H1 (cell line): ENCODE data around the gene NRROS. TPM values are rescaled to one million over a fixed set of nuclear protein-coding genes. Genes with fewer than 3 reads are reported as not detected.
A peak's percentile ranks its signal among the peaks of the same experiment; 100 is the strongest.

ENCODE experiments used
- CTCF ChIA-PET: fragments of 300-600 bp; sonication (Branson Sonifier 250); formaldehyde crosslinking; loops from one replicate; lab custom pipeline; 2021; ENCODE audit not compliant: partially characterized antibody; lab: Charles Lee
- POLR2A ChIA-PET: fragments of 300-600 bp; sonication (Branson Sonifier 250); formaldehyde crosslinking; loops from one replicate; lab custom pipeline; 2021; ENCODE audit warnings: inconsistent platforms; ENCODE audit not compliant: partially characterized antibody; lab: Charles Lee
- DNase-seq, 2 experiments: peaks; one replicate each; pipeline versions ENCODE4 v3.0.0 to v3.0.0-alpha.2; 2010 to 2022; ENCODE audit warnings: low spot score in 2 of 2, low read depth in 1 of 2, mixed read lengths in 1 of 2
- FAIRE-seq: peaks from 2 replicates; lab custom pipeline; 2011; peaks lifted over from hg19 to GRCh38; lab: Jason Lieb, UNC
- H2AFZ ChIP-seq: 2 replicates; pipeline ENCODE4 v1.8.1; 2012; ENCODE audit warnings: low read length, inconsistent platforms
- H2AK5ac ChIP-seq: 2 replicates; pipeline ENCODE4 v1.6.1; 2013; ENCODE audit warnings: low read depth, low read length
- H2BK120ac ChIP-seq: replicated peaks from 2 replicates; pipeline ENCODE3; 2013; ENCODE audit warnings: low read depth, low read length, inconsistent platforms
- H2BK12ac ChIP-seq: 2 replicates; pipeline ENCODE4 v1.6.1; 2013; ENCODE audit warnings: low read depth, low read length
- H2BK15ac ChIP-seq: 2 replicates; pipeline ENCODE4 v1.6.1; 2013; ENCODE audit warnings: low read length
- H2BK20ac ChIP-seq: 2 replicates; pipeline ENCODE4 v1.6.1; 2013; ENCODE audit warnings: low read length
- H2BK5ac ChIP-seq: 2 replicates; pipeline ENCODE4 v1.6.1; 2013; ENCODE audit warnings: low read depth, low read length
- H3K14ac ChIP-seq: 2 replicates; pipeline ENCODE4 v1.6.1; 2013; ENCODE audit warnings: inconsistent platforms; ENCODE audit not compliant: insufficient read length
- H3K18ac ChIP-seq: 2 replicates; pipeline ENCODE4 v1.6.1; 2013; ENCODE audit warnings: low read length; ENCODE audit errors: extremely low read depth
- H3K23ac ChIP-seq: 2 replicates; pipeline ENCODE4 v1.6.1; 2013; ENCODE audit warnings: inconsistent platforms; ENCODE audit not compliant: insufficient read length
- H3K23me2 ChIP-seq: 2 replicates; pipeline ENCODE4 v1.6.1; 2013; ENCODE audit warnings: low read depth, low read length
- H3K27ac ChIP-seq: 2 replicates; pipeline ENCODE4 v1.6.1; 2011; ENCODE audit warnings: low read depth, low read length, inconsistent platforms
- H3K27me3 ChIP-seq, 4 experiments: replicated peaks in 1 of 4; 1 replicate in 1 of 4; 2 replicates in 3 of 4; pipeline versions ENCODE4 v1.6.1 to v1.8.1; 2011 to 2013; ENCODE audit warnings: low read length in 3 of 4, mild to moderate bottlenecking in 3 of 4, inconsistent platforms in 2 of 4, mixed read lengths in 2 of 4, moderate library complexity in 1 of 4; ENCODE audit not compliant: control insufficient read depth in 3 of 4, insufficient read depth in 3 of 4; ENCODE audit errors: extremely low read depth in 1 of 4
- H3K36me3 ChIP-seq, 4 experiments: 2 replicates each; pipeline versions ENCODE4 v1.6.1 to v1.8.1; 2011 to 2013; ENCODE audit warnings: mild to moderate bottlenecking in 4 of 4, low read length in 3 of 4, moderate library complexity in 2 of 4, control low read depth in 1 of 4, inconsistent platforms in 1 of 4; ENCODE audit not compliant: insufficient read depth in 4 of 4, control insufficient read depth in 2 of 4
- H3K4ac ChIP-seq: replicated peaks from 2 replicates; pipeline ENCODE3; 2013; ENCODE audit warnings: low read length, low read depth, mixed read lengths, inconsistent platforms; ENCODE audit not compliant: insufficient read length
- H3K4me1 ChIP-seq, 4 experiments: replicated peaks in 1 of 4; 1 replicate in 1 of 4; 2 replicates in 3 of 4; pipeline versions ENCODE4 v1.6.1 to v1.8.1; 2011 to 2013; ENCODE audit warnings: low read length in 3 of 4, inconsistent platforms in 2 of 4, mixed read lengths in 1 of 4; ENCODE audit not compliant: insufficient read depth in 4 of 4, control insufficient read depth in 3 of 4
- H3K4me2 ChIP-seq, 2 experiments: 2 replicates each; pipeline versions ENCODE4 v1.6.1 to v1.8.1; 2011 to 2013; ENCODE audit warnings: low read depth in 2 of 2, low read length in 2 of 2, control low read depth in 1 of 2, inconsistent platforms in 1 of 2, mild to moderate bottlenecking in 1 of 2; ENCODE audit not compliant: insufficient read depth in 1 of 2
- H3K4me3 ChIP-seq, 4 experiments: fragments of 200-600, 300-600 bp in 1 of 4; sonication (generic), shearing (Covaris generic), sonication (Bioruptor Twin) in 1 of 4; 2 replicates each; pipeline versions ENCODE4 v1.5.1 to v1.8.1; 2011 to 2016; ENCODE audit warnings: low read length in 4 of 4, low read depth in 3 of 4, control low read depth in 2 of 4, inconsistent platforms in 2 of 4, mild to moderate bottlenecking in 2 of 4, mixed read lengths in 1 of 4, moderate library complexity in 1 of 4; ENCODE audit not compliant: insufficient read depth in 2 of 4; ENCODE audit errors: extremely low read depth in 1 of 4
- H3K56ac ChIP-seq: replicated peaks from 2 replicates; pipeline ENCODE3; 2013; ENCODE audit warnings: low read depth, mild to moderate bottlenecking, mixed read lengths, low read length, inconsistent platforms; ENCODE audit not compliant: insufficient read length
- H3K79me1 ChIP-seq: 2 replicates; pipeline ENCODE4 v1.6.1; 2013; ENCODE audit warnings: low read depth, low read length, control low read depth
- H3K79me2 ChIP-seq, 2 experiments: 2 replicates each; pipeline versions ENCODE4 v1.6.1 to v1.8.1; 2012 to 2013; ENCODE audit warnings: low read length in 2 of 2, mild to moderate bottlenecking in 2 of 2, inconsistent platforms in 1 of 2; ENCODE audit not compliant: insufficient read depth in 2 of 2, control insufficient read depth in 1 of 2
- H3K9ac ChIP-seq, 4 experiments: replicated peaks in 1 of 4; 1 replicate in 1 of 4; 2 replicates in 3 of 4; pipeline versions ENCODE4 v1.6.1 to v1.8.1; 2011 to 2013; ENCODE audit warnings: low read depth in 3 of 4, low read length in 3 of 4, control low read depth in 2 of 4, mild to moderate bottlenecking in 2 of 4, moderate library complexity in 2 of 4, inconsistent platforms in 1 of 4; ENCODE audit errors: extremely low read depth in 1 of 4
- H3K9me3 ChIP-seq, 2 experiments: 2 replicates each; pipeline versions ENCODE4 v1.6.1 to v1.8.1; 2012 to 2013; ENCODE audit warnings: mild to moderate bottlenecking in 2 of 2, moderate library complexity in 2 of 2, control low read depth in 1 of 2, inconsistent platforms in 1 of 2, low read depth in 1 of 2, low read length in 1 of 2, mixed read lengths in 1 of 2; ENCODE audit not compliant: insufficient read depth in 2 of 2
- H4K20me1 ChIP-seq, 2 experiments: replicated peaks in 1 of 2; 2 replicates each; pipeline versions ENCODE3 to v1.8.1; 2011 to 2013; ENCODE audit warnings: inconsistent platforms in 2 of 2, low read length in 2 of 2, mild to moderate bottlenecking in 1 of 2; ENCODE audit not compliant: insufficient read depth in 2 of 2, control insufficient read depth in 1 of 2
- H4K5ac ChIP-seq: 2 replicates; pipeline ENCODE4 v1.6.1; 2013; ENCODE audit warnings: low read length, low read depth, mixed read lengths, inconsistent platforms; ENCODE audit not compliant: insufficient read length
- H4K8ac ChIP-seq: 2 replicates; pipeline ENCODE4 v1.8.0; 2013; ENCODE audit warnings: mild to moderate bottlenecking, moderate library complexity, low read length, inconsistent platforms; ENCODE audit not compliant: insufficient read depth; ENCODE audit errors: extremely low read depth
- H4K91ac ChIP-seq: replicated peaks from 2 replicates; pipeline ENCODE3; 2013; ENCODE audit warnings: low read length, mixed read lengths, inconsistent platforms; ENCODE audit not compliant: insufficient read length
- ASH2L ChIP-seq: fragments of 200-600, 300-600 bp; sonication (generic); IDR thresholded peaks from one replicate; pipeline ENCODE4 v1.7.1; 2017; ENCODE audit warnings: low read length
- CEBPB ChIP-seq: IDR thresholded peaks from 2 replicates; pipeline ENCODE4 v1.6.1; 2012; ENCODE audit warnings: low read depth, low read length
- CHD2 ChIP-seq: IDR thresholded peaks from 2 replicates; pipeline ENCODE4 v1.6.1; 2012; ENCODE audit warnings: low read length, improper control_type of control experiment
- CREB1 ChIP-seq: IDR thresholded peaks from 2 replicates; pipeline ENCODE4 v1.6.1; 2012; ENCODE audit warnings: inconsistent platforms
- CTBP2 ChIP-seq: IDR thresholded peaks from 2 replicates; pipeline ENCODE4 v1.7.0; 2011; ENCODE audit warnings: borderline replicate concordance, mild to moderate bottlenecking, moderate library complexity, mixed read lengths, low read length; ENCODE audit not compliant: insufficient read depth, insufficient read length
- E2F6 ChIP-seq: IDR thresholded peaks from 2 replicates; pipeline ENCODE4 v1.6.1; 2012; ENCODE audit warnings: inconsistent platforms
- GTF2F1 ChIP-seq: IDR thresholded peaks from 2 replicates; pipeline ENCODE4 v1.6.1; 2012; ENCODE audit warnings: low read depth, low read length, improper control_type of control experiment, borderline replicate concordance
- KDM4A ChIP-seq: IDR thresholded peaks from one replicate; pipeline ENCODE4 v1.7.1; 2012; ENCODE audit warnings: low read depth, mild to moderate bottlenecking, moderate library complexity, low read length, inconsistent platforms; ENCODE audit not compliant: severe bottlenecking
- MAFK ChIP-seq: IDR thresholded peaks from 2 replicates; pipeline ENCODE4 v1.6.1; 2012; ENCODE audit warnings: low read depth, mild to moderate bottlenecking, improper control_type of control experiment, low read length
- SIX5 ChIP-seq: IDR thresholded peaks from 2 replicates; pipeline ENCODE4 v1.6.1; 2011; ENCODE audit warnings: mild to moderate bottlenecking, low read depth, low read length
- TCF12 ChIP-seq: IDR thresholded peaks from 2 replicates; pipeline ENCODE4 v1.6.1; 2011; ENCODE audit warnings: low read depth, mild to moderate bottlenecking, low read length
- WGBS, 2 experiments: shearing (Covaris generic) in 1 of 2; methylation state at CpG; one replicate each; pipeline versions ENCODE4 v1.1.6 to v1.1.7; 2013 to 2015; ENCODE audit warnings: low lambda C conversion rate in 2 of 2, mixed read lengths in 2 of 2, inconsistent platforms in 1 of 2, low coverage in 1 of 2, missing lambda C conversion rate in 1 of 2; ENCODE audit not compliant: insufficient replicate concordance in 2 of 2, insufficient coverage in 1 of 2, insufficient read length in 1 of 2; ENCODE audit errors: extremely low coverage in 1 of 2, missing lambda C conversion rate in 1 of 2; 5-methylcytosine and 5-hydroxymethylcytosine counted together
- polyA plus RNA-seq, 7 experiments: library from polyadenylated mRNA; depleted of rRNA in 3 of 7; stranded (reverse) in 5 of 7; unstranded in 2 of 7; fragments of >200 nt in 5 of 7; fragments of 200-250 nt in 2 of 7; gene quantifications; 1 replicate in 5 of 7; 2 replicates in 1 of 7; 4 replicates in 1 of 7; pipeline versions ENCODE4 v1.2.1 to v1.2.3, GENCODE V29; 2011 to 2013; ENCODE audit warnings: missing spikeins in 2 of 7, mixed read lengths in 2 of 7
- total RNA-seq: library from RNA; stranded (reverse); fragmentation: NEBNext Ultra II Directional; extraction: Animal tissue kit (Norgen Biotek cat#: 25700); gene quantifications from 2 replicates; pipeline ENCODE4 v1.2.1, GENCODE V29; 2021
- TF ChIP-seq, protein P1 (sequence below): IDR thresholded peaks from 2 replicates; pipeline ENCODE4 v1.6.1; 2011; ENCODE audit warnings: low read depth, mild to moderate bottlenecking, low read length; ENCODE audit not compliant: insufficient read depth

Gene NRROS
- total and polyA plus RNA-seq, 2 of the 8 experiments (the other 6 are each of a cell fraction or from before 2014, with no cell fraction given): 5.3 to 7.3 TPM

DNA sequence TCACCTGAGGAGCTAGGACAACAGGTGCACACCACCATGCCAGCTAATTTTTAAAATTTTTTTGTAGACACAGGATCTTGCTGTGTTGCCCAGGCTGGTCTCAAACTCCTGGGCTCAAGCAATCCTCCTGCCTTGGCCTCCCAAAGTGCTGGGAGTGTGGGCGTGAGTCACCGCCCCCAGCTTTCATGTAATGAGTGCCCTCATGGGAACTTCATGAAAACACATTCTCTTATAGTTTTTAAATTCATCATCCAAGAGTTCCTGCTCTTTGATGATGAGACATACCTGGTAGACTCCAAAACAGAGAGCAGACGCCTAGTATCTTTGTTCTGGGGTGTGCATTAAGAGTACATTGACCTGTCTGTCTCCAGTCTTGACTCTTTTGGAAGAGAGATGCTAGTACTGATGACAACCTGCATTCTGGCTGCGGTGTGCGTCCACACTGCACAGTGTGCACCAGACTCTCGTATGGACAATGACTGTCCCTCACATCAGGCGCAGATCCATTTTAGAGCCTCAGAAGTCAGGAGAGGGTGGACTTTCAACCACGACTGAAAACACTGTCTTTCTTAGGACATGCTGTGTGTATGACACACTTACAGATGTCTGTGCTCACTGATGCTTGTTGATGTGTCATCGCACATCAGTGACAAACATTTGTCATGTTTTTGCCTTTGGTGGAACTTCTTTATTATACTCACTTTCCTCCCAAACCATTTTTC is 2.0 kb downstream of the NRROS start:
- Histone ChIP-seq H2AFZ (no peak overlapping the region), H2BK12ac (no peak overlapping the region), H3K79me2 (no peaks in the 10 kb centered on the region), H4K5ac (no peak overlapping the region), H2BK20ac (no peak overlapping the region), H3K4me1 (peaks cover 3 to 12% (median 10%) of the 10 kb centered on the region in 4 experiments), H2BK120ac (no peak overlapping the region), H3K4ac (no peak overlapping the region), H3K14ac (no peak overlapping the region), H3K4me3 (no peak overlapping the region), H3K9me3 (no peaks in the 10 kb centered on the region), H4K8ac (no peak overlapping the region), H3K27me3 (peaks cover 0 to 14% (median 9%) of the 10 kb centered on the region in 4 experiments; a peak in 4 of 7 replicates), H3K23me2 (peaks cover 2% of the 10 kb centered on the region; the same call in 1 of the 2 replicates), H3K79me1 (no peaks in the 10 kb centered on the region; the same call in 1 of the 2 replicates), H2BK15ac (peak overlapping the region; percentile 34; the same call in 1 of the 2 replicates), H3K56ac (no peak overlapping the region), H3K27ac (no peak overlapping the region), H4K20me1 (no peaks in the 10 kb centered on the region), H2AK5ac (no peak overlapping the region), H3K9ac (no peak overlapping the region), H3K36me3 (no peaks in the 10 kb centered on the region; a peak in 1 of 8 replicates), H2BK5ac (no peak overlapping the region), H3K23ac (no peak overlapping the region), H3K4me2 (no peak overlapping the region), H4K91ac (no peak overlapping the region), H3K18ac (no peak overlapping the region)
- WGBS, 2 experiments: 91% methylated on average over 9 of the region's 9 CpGs; no CpG with 5 or more reads in 1 of the 2 experiments
- ChIA-PET POLR2A (interaction anchor here (0.6 to 5.3 kb wide), 3 partner anchors 11 to 108 kb away, joined by 3 to 36 read pairs (median 4); no protein-coding TSS in a partner anchor), CTCF (interaction anchor here (0.7 to 2.0 kb wide), 2 partner anchors 10 to 68 kb away, joined by 3 to 4 read pairs; no protein-coding TSS in a partner anchor)
- DNase-seq: no peak
- FAIRE-seq: no peak
- TF ChIP-seq GTF2F1 (no peak), MAFK (no peak), CREB1 (no peak), E2F6 (no peak), TCF12 (no peak), CTBP2 (no peak), SIX5 (no peak), CHD2 (no peak), CEBPB (no peak), ASH2L (no peak), KDM4A (no peak)
- TF ChIP-seq, protein P1, sequence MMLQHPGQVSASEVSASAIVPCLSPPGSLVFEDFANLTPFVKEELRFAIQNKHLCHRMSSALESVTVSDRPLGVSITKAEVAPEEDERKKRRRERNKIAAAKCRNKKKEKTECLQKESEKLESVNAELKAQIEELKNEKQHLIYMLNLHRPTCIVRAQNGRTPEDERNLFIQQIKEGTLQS: no peak
